GM19043 (cell line): Measurements from ENCODE around the gene XPO5.
A peak's percentile ranks its signal among the peaks of the same experiment; 100 is the strongest.

ENCODE experiments used
- ATAC-seq: cut with Tn5 transposase; IDR thresholded peaks from one replicate; pipeline ENCODE4 v1.9.1; 2021; ENCODE audit warnings: low read depth; ENCODE audit not compliant: unreplicated experiment

The XPO5 gene

GRCh38 chr6:43520097-43520496 lies 55.7 kb downstream of the XPO5 start:
- no peak for ATAC-seq

- ATAC-seq: no peak
These were observed 58.1 kb downstream of the XPO5 start for GRCh38 chr6:43517505-43518357.

- ATAC-seq: peak; percentile 92
These were observed 58.9 kb downstream of the XPO5 start, which contains the start of the genes POLR1C and YIPF3 for GRCh38 chr6:43516697-43517504. POLR1C (plus strand) TSS chr6:43517089; CDS start chr6:43517110, 21 bp downstream. YIPF3 (minus strand) TSS chr6:43516926; CDS start chr6:43516807, 119 bp downstream.

- ATAC-seq: no peak
These were observed 59.5 kb downstream of the XPO5 start for GRCh38 chr6:43516367-43516696.

GRCh38 chr6:43515808-43516207 lies 60.0 kb downstream of the XPO5 start:
- ATAC-seq: no peak

- ATAC-seq: no peak
These were observed 63.9 kb downstream of the XPO5 start for GRCh38 chr6:43511824-43512415.

- ATAC-seq: no peak
These were observed 65.0 kb downstream of the XPO5 start for GRCh38 chr6:43510827-43511163.

- ATAC-seq: peak; percentile 67
These were observed 65.6 kb downstream of the XPO5 start, which contains the start of gene LRRC73 for GRCh38 chr6:43509984-43510826. LRRC73 (minus strand) TSS chr6:43510346; CDS start chr6:43509785, 561 bp downstream.

GRCh38 chr6:43509142-43509983 lies 66.5 kb downstream of the XPO5 start:
- ATAC-seq: no peak

GRCh38 chr6:43508481-43509141 lies 67.2 kb downstream of the XPO5 start:
- ATAC-seq: no peak

GRCh38 chr6:43506667-43507471 lies 69.0 kb downstream of the XPO5 start:
- no peak for ATAC-seq

GRCh38 chr6:43506171-43506570 lies 69.7 kb downstream of the XPO5 start:
- no peak for ATAC-seq

GRCh38 chr6:43505718-43506117 lies 70.1 kb downstream of the XPO5 start:
- ATAC-seq: no peak

- ATAC-seq: no peak
These were observed 70.9 kb downstream of the XPO5 start for GRCh38 chr6:43504756-43505593.

GRCh38 chr6:43503443-43503842 lies 72.4 kb downstream of the XPO5 start:
- ATAC-seq: no peak

GRCh38 chr6:43502666-43503065 lies 73.2 kb downstream of the XPO5 start:
- no peak for ATAC-seq

GRCh38 chr6:43500921-43501320 lies 74.9 kb downstream of the XPO5 start:
- no peak for ATAC-seq
